HG02885 (cell line): ENCODE data around the gene TDRD10.

Experiments
- ATAC-seq: cut with Tn5 transposase; IDR thresholded peaks from one replicate; pipeline ENCODE4 v1.9.1; 2021; ENCODE audit warnings: mild to moderate bottlenecking; ENCODE audit not compliant: unreplicated experiment, poor library complexity

Gene TDRD10

DNA sequence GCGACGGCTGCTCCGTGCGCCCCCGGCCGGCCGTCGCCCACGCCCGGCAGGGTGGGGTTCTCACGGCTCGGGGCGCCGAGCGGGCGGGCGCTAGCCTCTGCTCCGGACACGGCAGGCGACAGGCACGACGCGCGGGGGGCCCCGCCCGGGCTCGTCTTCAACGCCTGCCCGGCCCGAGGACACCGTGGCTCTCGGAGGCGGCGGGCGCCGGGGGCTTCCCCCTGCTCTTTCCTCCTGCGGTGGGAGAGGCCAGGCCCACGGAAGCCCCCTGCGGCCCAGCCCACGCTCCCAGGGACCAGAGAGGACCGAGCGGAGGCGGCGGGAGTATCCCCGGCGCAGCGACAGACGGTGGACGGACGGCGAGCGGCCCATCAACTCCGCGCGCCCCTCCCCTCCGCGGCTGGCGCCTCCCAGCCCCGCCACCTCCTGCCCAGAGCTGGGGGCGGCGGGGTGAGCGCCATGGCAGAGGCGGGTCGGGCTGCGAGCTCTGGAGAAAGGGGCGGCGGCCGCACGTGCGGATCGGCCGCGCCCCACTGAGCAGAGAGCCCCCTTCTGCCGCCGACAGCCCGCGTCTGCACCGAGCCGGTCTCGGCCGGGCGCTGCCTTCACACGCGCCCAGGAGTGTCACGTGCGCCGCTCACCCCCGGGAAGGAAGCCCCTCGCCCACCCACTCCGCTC is at the start of gene TDRD10, which contains the start of gene SHE:
TDRD10 (plus strand) TSS at position 154 of the 678 bp plus-strand sequence. CDS start 4,685 bp downstream, outside the sequence.
SHE (minus strand) TSS at position 347 of the 678 bp plus-strand sequence. CDS start 386 bp downstream, outside the sequence.
- no peak for ATAC-seq

DNA sequence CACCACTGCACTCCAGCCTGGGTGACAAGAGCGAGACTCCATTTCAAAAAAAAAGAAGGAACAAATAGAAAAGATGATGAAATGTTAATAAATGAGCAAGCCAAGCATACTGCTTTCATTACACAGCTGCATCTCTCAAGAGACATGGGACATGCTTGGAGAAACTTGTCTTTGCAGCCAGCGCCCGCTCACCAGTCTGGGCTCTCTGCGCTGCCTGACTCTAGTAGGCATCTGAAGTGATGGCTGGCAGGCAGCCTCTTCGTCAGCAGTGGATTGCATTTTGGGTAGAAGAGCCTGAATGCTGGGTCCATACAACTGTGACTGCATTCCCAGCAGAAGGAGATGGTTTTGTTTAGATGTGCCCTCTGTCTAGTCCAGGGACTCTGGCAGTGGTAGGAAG is 48.9 kb upstream of the TDRD10 start:
- no peak for ATAC-seq

- no peak for ATAC-seq
Observed at GRCh38 chr1:154453574-154454352, 48.3 kb upstream of the TDRD10 start.

- no peak for ATAC-seq
Observed at GRCh38 chr1:154454386-154455120, 47.5 kb upstream of the TDRD10 start.

DNA sequence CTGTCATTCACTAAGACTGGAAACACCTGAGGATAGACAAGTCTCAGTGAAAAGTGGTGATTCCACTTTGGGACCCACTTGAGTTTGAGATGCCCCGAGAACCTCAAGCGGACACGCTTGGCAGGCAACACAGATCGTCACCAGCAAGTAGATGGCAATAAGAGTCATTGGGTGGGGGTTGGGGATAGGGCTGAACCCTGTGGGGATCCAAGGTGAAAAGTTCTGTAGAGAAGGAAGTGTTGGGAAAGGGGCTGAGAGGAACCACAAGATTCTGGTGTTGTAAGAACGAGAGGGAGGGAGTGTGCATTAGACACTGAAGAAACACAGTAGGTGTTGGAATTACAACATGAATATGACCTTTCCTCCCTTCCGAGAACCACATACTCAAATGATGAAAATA is 45.4 kb upstream of the TDRD10 start:
- no peak for ATAC-seq

DNA sequence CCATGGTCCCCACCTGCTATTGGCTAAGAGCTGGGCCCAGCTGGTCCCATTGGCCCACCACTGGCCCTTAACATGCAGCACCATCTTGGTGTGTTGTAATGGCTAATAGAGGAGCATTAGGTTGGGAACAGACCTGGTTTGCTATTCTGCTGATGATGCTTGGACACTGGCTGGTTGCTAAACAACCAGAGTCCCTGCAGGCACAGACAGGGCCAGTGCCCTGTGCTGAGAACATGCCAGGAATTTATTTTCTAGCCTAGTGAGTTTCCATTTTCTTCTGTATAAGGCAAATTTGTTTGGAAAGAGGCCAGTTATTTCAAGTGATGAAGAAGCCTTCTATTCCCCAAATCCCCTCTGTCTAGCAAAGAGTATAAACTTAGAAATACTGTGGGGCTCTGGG is 42.9 kb upstream of the TDRD10 start:
- ATAC-seq, result no peak

- ATAC-seq, result no peak
Observed at GRCh38 chr1:154460695-154461260, 41.2 kb upstream of the TDRD10 start.

DNA sequence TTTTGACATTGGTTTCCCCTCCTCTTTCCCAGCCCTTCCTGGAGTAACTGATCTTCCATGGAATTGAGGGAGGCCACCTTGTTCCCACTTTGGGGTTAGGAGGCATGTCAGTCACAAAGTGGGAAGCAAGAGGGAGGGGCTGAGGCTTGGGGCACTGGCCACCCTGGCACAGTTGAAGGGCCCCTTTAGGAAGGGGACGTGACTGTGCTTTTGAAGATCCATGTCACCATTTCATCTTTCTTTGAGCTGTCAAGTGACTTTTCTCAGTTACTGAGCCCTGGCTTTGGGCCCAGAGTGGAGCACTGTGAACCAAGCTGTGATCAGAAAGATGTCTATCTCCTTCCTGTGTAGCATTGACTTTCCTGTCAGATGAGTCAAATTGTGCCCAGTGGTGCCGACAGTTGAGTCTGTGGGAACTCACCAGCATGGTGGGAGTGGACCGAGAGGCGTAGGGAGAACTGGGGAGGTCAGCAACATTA is 38.5 kb upstream of the TDRD10 start:
- ATAC-seq, result no peak

- ATAC-seq, result no peak
Observed at GRCh38 chr1:154465621-154466195, 36.3 kb upstream of the TDRD10 start.

DNA sequence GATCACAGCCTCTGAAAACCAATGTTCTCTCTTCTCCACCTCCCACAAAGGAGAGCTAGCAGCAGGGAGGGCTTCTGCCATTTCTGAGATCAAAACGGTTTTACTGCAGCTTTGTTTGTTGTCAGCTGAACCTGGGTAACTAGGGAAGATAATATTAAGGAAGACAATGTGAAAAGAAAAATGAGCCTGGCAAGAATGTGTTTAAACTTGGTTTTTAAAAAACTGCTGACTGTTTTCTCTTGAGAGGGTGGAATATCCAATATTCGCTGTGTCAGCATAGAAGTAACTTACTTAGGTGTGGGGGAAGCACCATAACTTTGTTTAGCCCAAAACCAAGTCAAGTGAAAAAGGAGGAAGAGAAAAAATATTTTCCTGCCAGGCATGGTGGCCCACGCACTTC is 35.8 kb upstream of the TDRD10 start:
- ATAC-seq, result no peak

- ATAC-seq, result no peak
Observed at GRCh38 chr1:154466921-154467417, 35.0 kb upstream of the TDRD10 start.

- ATAC-seq, result no peak
Observed at GRCh38 chr1:154467434-154468102, 34.5 kb upstream of the TDRD10 start.

DNA sequence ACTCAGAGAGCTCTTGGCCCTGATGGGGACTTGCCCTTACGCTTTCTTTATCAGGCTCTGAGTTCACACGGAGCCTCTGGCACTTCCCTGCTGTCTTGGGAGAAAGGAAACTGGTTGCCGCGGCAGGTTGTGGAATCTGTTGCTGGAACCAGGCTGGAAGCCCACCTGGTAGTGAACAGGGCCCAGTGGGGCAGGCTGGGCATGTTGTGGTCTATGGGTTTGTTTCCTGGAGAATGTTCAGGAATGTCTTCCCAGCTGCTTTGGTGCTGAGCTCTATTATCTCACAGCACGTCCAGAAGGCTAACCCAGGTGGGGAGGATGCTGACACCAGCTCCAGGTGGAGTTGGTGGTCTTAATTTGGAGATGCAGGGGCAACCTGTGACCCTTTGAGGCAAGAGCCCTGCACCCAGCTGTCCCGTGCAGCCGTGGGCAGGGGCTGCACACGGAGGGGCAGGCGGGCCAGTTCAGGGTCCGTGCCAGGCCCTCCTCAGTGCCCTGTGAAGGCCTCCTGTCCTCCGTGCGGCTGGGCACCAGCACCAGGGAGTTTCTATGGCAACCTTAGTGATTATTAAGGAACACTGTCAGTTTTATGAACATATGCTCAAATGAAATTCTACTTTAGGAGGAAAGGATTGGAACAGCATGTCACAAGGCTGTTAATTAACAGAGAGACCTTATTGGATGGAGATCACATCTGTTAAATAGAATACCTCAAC is 33.3 kb upstream of the TDRD10 start:
- no peak for ATAC-seq

- no peak for ATAC-seq
Observed at GRCh38 chr1:154469844-154470560, 32.0 kb upstream of the TDRD10 start.

DNA sequence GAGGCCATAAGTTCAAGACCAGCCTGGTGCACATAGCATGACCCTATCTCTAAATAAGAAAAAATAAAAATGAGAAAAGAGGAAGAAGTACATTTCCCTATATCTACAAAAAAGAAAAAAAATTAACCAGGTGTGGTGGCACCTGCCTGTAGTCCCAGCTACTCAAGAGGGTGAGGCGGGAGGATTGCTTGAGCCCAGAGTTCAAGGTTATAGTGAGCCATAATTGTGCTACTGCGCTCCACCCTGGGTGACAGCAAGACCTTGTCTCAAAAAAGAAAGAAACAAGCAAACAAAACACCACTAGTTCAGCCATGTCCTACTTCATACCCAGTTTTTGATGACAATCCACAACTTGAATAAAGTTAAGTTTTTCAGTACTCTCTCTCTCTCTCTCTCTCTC is 30.7 kb upstream of the TDRD10 start:
- no peak for ATAC-seq

GRCh38 chr1:154474802-154475201 is 27.2 kb upstream of the TDRD10 start:
- ATAC-seq, result no peak

GRCh38 chr1:154476791-154477190 is 25.2 kb upstream of the TDRD10 start:
- no peak for ATAC-seq

DNA sequence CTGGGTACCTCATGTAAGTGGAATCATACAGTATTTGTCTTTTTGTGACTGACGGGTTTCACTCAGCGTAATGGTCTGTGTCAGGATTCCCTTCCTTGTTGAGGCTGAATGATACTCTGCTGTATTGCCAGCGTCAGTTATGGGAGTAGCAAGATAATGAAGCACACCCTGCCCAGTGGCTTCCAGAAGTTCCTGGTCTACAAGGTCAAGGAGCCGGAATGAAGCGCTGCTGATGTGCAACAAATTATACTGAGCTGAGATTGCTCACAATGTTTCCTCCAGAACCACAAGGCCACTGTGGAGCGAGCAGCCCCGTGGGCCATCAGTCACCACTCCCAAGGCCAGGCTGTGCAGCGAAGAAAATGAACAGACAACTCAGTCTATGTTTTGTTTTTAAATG is 24.0 kb upstream of the TDRD10 start:
- ATAC-seq, result no peak
